ENCODE data around the gene CPNE4.

CPNE4 gene

DNA sequence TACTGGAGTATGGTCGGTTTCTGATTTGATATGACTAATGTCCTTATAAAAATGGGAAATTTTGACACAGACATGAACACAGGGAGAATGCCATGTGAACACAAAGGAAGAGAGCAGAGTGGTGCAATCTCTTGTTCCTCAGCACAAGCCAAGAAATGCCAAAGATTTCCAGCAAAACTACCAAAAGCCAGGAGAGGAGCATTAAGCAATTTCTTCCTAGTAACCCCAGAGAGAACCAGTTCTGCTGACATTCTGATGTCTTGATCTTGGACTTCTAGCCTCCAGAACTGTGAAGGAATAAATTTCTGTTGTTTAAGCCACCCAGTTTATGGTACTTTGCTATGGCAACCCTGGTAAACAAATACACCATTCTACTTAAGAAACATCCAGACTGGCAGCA lies 304.2 kb downstream of the CPNE4 start:
- DNase-seq = no peak

DNA sequence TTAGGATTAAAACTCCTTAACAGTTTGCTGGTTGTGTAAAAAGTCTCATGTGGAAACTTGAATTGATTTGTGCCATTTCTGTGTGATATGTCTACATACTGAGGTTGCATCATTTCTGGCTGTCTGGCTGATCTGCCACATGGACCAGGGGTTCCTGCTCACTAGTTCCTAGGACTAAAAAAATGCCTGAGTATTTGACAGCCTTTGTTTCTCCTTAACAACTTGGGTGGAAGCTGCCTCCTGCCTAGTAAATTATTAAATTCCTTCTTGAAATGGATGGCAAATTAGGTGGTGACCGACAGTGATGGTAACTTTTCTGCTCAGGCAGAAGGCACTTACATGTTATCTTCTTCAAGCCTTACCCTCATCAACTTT lies 305.2 kb downstream of the CPNE4 start:
- no peak for DNase-seq

GRCh38 chr3:131728898-131729642 lies 305.7 kb downstream of the CPNE4 start:
- no peak for DNase-seq

DNA sequence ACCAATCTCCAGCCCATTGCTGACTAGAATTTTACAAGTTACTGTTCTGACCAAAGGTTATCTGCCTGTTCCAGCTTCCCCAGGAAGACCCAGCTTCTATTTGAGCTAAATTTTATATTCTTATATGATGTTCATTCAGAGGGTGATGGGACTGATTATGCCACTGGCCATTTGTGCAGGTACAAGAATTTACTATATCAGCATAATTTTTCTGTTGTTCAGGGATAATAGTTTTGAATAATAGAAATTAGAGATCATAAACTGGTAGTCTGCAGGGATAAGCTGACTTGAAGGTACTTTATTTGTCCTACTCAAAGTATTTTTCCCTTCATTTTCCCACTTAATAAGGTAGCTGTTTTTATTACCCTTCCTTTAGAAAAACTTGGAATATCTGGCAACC lies 309.4 kb downstream of the CPNE4 start:
- no peak for DNase-seq

DNA sequence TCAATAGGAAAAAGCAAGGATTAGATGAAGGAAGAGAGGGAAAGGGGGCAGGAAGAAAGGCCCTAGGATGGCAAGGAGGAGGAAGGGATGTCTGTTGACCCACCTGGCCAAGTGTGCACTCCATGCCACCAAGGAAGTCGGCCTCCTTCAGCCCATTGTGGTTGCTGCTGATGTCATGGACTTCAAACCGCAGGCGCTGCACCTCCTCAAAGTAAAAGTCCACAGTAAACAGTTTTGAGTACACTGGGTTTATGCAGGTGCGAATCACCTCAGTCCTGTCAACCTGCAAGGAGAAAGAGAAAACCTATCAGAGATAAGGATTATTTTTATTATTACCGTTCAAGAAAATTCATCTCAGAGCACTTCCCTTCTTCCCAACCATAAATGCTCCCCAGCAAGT lies 311.5 kb downstream of the CPNE4 start:
- DNase-seq = no peak

DNA sequence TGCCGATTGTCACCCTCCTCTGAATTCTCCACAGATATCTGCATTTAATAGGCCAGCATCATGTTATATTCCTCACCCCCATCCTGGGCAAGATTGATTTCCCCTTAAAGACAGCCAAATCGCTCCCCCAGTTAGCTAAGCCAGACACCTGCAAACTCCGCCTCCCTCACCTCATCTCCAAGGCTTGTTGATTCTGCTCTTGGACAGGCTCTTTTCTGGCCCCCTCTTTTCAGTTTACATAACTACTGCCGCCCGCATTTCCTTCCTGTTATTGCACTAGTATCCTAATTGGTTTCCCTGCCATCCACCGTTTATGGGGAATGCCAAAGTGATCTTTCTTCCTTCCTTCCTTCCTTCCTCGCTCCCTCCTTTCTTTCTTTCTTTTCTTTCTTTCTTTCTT lies 317.3 kb downstream of the CPNE4 start:
- no peak for DNase-seq

DNA sequence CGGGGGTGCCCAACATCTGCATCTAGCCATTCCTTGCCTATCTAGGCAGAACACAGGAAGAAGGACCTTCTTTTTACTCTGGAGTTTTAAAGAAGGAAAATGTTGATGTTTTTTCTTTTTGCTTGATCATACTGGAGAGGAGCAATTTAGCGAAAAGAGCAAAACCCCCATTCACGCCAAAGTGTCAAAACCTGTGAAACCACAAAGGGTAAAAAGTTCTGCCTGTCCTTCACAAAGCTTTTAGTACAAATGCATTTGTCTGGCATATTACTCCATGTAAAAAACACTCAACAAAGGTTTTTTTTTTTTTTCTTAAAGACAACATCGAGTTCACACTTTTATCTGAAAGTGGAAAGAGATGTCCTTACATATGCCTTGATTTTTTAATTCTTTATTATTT lies 317.9 kb downstream of the CPNE4 start:
- DNase-seq = no peak

GRCh38 chr3:131716007-131716406 lies 318.8 kb downstream of the CPNE4 start:
- no peak for DNase-seq

DNA sequence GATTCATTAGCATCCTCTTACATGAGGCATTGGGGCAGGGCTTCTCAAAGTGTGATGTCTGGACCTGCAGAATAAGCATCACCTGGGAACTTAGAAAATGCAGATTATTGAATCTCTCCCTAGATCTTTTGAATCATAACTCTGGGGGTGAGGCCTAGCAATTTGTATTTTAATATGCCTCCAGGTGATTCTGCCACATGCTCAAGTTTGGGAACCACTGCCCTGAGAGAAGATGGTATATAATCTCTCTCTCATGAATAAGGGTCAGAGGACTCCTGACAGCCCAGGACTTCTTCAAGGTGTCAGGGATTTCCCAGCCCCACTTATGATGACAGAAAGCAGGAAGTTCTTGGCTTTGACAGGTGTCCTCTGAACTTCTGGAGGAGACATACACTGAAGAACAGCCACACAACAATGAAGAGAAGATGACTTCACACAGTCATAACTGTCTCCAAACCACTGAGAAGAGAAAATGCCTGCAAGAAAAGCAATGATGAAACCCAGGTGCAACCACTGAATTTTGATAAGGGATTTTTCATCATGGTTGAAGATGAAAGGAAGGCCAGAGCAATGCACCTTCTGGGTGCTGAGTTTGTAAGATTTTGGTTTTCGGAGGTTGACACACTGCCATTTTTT lies 320.1 kb downstream of the CPNE4 start:
- no peak for DNase-seq

DNA sequence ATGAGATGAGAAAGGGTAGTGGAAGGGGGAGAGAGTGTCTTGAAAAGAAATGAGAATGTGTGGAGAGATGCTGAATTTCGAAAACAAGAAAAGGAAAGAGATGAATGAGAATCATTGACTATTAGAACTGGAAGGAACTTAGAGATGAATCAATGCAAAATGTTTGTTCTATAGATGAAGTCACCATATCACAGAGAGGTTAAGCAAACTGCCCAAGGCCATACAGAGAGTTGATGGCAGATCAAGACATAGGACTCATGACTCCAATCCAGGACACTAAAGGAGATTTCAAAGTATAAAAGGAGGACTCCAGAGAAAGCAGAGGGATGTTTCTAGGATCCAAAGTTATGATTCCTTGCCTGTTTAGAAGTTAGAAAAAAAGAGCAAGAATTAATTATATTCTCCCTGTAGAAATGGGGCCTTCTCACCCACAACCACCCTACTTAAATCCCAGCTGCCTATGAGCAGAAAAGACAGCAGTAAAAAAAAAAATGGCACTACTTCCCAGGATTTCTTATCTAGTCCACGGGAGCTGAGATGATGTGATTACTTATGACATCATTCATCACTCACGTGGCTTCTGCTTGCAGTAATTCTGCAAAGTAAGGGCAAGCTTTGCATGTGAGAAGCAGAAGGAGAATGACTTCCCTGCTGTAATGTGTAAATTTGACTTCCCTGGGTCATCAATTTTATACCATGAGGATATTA lies 321.2 kb downstream of the CPNE4 start:
- DNase-seq = no peak

GRCh38 chr3:131712662-131713061 lies 322.2 kb downstream of the CPNE4 start:
- DNase-seq = no peak

GRCh38 chr3:131711114-131711768 lies 323.6 kb downstream of the CPNE4 start:
- no peak for DNase-seq

GRCh38 chr3:131708241-131708640 lies 326.6 kb downstream of the CPNE4 start:
- no peak for DNase-seq

- no peak for DNase-seq
Observed at GRCh38 chr3:131705558-131706051, 329.2 kb downstream of the CPNE4 start.

GRCh38 chr3:131705099-131705498 lies 329.7 kb downstream of the CPNE4 start:
- DNase-seq = no peak

DNA sequence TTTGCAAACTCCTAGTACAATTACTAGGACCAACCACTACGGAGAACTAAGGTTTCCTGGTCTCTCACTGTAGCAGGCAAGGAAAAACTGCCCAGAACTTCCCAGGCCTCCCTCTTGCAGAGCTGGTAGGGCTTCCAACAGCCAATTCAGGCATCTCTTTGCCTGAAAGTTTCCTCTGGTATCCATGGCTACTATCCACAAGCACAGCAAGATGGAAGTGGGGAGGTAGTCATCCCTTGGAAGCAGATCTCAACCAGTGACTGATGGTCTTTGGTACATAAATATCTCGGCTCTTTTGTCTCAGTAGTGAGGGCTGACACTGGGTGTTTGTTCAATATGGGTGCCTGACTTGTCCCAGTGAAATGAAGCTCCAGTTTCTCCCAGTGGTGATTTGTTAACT lies 330.7 kb downstream of the CPNE4 start:
- no peak for DNase-seq

- no peak for DNase-seq
Observed at GRCh38 chr3:131702146-131702545, 332.7 kb downstream of the CPNE4 start.

DNA sequence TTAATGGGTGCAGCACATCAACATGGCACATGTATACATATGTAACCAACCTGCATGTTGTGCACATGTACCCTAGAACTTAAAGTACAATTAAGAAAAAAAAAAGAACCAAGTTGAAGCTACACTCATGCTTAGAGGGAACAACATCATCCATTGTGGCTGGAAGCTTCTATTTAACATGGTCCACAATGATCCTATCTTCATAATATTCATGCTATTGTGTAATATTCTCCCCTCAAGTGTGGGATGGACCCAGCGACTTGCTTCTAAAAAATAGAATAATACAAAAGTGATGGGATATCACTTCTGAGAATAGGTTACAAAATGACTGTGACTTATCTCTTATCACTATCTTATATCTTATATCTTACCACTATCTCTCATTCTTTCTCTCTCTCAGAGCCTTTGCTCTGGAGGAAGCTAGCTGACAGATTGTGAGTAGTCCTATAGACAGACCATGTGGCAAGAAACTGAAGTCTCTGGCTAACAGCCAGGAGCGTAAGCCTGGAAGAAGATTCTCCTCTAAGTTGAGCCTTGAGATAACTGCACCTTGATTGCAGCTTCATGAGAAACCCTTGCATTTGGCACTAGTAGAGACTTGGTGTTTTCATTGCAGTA lies 333.6 kb downstream of the CPNE4 start:
- no peak for DNase-seq

DNA sequence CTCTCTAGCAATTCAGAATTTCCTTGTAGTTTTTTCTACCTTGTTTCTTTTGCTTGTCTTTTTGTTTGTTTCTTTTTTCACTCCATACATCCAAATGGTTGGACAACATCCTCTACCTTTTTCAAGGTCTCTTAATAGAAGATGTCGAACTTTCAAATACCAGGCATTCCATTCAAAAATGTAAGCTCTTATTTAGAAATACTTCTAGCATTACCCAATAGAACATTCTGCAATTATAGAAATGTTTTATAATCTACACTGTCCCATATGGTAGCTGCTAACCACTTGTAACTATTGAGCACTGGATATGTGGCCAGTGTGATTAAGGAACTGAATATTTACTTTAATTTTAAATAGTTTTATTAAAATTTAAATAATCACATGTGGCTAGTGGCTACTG lies 335.8 kb downstream of the CPNE4 start:
- no peak for DNase-seq

DNA sequence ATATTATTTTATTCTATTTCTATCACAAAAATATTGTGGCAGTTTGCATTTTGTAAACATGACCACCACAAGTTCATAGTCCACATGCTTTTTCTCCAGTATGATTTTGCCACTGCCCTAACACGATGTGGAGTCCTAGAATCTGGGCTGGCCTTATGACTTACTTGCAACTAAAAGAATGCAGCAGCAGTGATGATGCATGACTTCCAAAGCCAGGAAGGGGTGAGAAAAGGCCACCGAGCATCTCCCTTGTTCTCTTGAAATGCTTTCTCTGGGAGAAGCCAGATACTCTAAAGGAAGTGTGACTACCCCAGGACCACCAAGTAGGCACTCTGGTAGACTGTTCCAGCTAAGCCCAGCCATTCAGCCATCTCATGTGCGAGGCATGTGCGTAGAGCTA lies 340.4 kb downstream of the CPNE4 start:
- no peak for DNase-seq

- no peak for DNase-seq
Observed at GRCh38 chr3:131692356-131692755, 342.5 kb downstream of the CPNE4 start.

DNA sequence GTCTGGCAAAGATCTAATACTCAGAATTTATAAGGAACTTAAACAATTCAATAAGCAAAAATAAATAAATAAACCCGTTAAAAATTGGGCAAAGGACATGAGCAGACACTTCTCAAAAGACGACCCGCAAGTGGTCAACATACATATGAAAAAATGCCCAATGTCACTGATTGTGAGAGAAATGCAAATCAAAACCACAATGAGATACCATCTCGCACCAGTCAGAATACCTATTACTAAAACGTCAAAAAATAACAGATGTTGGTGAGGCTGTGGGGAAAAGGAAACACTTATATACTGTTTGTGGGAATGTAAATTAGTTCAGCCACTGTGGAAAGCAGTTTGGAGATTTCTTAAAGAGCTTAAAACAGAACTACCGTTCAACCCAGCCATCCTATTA lies 344.0 kb downstream of the CPNE4 start:
- no peak for DNase-seq

DNA sequence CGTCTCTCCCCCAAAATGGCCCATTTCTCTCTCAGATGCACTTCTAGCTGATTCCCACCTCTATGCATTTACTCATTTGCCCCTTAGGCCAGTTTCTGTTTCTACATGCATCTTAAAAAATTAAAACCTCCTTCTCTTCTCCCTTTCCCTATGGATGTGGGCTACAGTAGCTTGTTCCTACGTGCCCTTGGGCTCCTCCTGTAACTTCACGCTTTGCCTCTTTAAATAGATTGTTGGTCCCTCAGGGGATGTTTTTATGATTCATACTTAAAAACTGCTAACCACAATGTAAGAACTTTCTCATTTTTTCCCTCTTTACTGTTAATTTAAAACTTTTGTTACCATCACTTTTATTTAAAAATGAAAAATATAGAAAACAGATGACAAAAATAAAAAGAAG lies 346.4 kb downstream of the CPNE4 start:
- no peak for DNase-seq

All from T1000 (cell line).